GM18508 (cell line): Measurements from ENCODE around the gene SYT1.

Experiments used
- ATAC-seq: cut with Tn5 transposase; IDR thresholded peaks from one replicate; pipeline ENCODE4 v1.9.1; 2021; ENCODE audit warnings: moderate number of reproducible peaks; ENCODE audit not compliant: insufficient read depth, unreplicated experiment

SYT1 gene

GRCh38 chr12:78888568-78888967 is 24.0 kb downstream of the SYT1 start:
- peak; percentile 95 for ATAC-seq

DNA sequence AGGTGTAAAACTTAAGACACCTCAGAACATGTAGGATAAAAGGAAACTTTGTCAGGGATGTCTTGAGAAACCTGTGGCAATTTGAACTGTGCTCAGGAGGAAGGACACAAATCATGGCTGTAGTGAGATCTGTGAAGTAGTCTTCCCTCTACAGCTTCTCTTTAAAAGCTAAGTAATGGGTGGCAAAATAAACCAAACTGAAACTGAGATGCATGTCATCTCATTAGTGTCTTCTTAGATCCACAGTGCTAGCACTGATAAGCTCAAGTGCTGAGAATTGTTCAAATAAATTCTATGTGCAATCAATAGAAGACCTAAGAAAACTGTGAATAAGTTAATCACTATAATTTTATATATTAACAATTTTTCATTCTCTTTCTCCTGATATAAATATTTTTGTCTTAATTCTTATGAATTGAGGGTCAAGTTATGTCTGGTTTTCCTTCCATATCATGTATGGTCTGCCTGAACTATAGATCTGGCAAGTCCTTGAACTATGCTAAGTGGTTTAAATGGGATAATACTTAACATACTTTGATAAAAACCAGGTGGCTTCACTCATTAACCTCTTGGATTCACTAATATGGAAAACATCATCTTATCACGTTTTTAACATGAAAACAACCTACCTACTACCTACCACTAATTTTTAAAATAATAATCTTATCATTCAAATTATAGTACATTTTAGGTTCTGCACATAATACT is 27.2 kb downstream of the SYT1 start:
- ATAC-seq: no peak

DNA sequence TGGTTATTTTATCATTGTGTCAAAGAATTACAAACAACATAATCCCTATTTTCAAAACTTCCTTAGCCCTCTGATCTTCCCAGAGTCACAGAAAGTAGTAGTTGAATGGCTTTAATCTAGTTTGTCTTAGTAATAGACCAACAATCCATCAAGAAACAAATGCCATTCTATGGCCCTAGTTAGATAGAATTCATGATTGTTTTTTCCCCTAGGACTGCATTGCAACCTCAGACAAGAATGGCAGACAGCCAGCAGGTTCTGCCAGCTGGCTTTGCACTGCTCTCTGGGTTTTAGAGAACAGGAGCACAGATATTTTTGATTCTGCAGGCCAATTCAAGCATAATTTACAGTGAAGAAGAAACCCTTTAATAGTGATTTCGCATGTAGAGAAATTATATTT is 33.8 kb downstream of the SYT1 start:
- no peak for ATAC-seq

GRCh38 chr12:78914859-78915331 is 50.3 kb downstream of the SYT1 start:
- ATAC-seq: no peak

GRCh38 chr12:78916845-78917480 is 52.4 kb downstream of the SYT1 start:
- no peak for ATAC-seq

DNA sequence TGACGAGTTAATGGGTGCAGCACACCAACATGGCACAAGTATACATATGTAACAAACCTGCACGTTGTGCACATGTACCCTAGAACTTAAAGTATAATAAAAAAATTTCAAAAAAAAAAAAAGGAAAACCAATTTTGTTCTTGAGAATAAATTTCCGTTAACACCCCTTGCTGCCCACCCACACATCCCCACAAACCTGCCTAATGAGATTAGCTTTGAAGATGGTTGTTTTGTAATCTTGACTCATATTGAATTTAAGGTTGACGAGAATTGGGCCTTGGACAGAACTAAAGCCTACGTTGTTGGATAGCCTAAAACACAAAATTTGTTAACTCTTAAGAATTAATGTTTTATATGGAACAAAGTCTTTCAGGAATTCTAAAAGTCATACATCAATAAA is 52.9 kb downstream of the SYT1 start:
- no peak for ATAC-seq

DNA sequence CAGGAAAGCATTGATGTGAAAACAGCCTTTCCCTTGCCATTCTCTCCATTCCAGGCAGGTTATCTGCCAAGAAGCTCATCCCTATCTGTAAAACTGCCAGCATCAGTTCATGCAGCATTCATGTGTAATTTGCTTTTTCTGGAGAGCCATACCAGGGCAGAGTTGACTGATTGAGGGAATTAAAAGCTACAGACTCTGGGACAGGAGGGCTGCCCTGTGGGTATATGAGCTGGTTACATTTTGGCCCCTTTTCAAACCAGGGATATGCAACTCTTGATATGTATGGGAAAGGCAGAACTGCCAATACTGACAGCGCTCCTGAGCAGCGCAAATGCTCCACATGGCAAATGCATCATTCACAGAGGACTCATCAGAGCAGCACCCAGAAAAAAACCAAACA is 53.7 kb downstream of the SYT1 start:
- no peak for ATAC-seq

DNA sequence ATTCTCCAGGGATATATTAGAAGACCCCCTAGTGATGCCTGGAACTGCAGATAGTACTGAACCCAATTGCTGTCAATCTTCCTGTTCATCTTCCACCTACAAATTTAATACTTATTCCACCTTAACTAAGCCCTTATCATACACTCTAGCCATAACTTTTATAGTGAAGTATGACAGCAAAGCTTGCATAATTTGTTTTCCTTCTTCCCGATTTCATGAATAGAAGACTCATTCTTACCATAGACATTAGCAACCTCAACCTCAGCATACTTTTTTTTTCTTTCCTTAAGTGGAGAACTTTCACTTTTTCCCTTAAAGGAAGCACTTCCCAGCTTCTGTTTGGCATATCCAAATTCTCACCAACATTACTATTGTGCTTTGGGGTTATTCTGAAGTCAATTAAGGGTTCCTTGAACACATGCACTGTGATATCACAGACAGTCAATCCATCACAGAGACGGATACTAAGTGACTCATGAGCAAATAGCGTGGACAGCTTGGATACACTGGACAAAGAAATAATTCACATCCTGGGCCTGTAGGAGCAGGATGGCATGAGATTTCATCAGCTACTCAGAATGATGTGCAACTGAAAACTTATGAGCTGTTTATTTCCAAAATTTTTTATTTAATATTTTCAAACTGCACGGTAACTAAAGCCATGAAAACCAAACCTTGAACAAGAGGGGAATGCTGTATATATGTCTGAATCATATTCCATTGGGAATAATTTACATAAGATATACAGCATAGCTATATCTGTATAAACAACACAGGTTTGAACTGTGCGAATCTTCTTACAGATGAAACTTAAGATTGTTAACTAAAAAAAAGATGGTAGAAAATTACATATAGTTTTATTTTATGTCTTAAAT is 63.9 kb downstream of the SYT1 start:
- ATAC-seq: no peak

GRCh38 chr12:78929075-78929418 is 64.5 kb downstream of the SYT1 start:
- ATAC-seq: no peak

DNA sequence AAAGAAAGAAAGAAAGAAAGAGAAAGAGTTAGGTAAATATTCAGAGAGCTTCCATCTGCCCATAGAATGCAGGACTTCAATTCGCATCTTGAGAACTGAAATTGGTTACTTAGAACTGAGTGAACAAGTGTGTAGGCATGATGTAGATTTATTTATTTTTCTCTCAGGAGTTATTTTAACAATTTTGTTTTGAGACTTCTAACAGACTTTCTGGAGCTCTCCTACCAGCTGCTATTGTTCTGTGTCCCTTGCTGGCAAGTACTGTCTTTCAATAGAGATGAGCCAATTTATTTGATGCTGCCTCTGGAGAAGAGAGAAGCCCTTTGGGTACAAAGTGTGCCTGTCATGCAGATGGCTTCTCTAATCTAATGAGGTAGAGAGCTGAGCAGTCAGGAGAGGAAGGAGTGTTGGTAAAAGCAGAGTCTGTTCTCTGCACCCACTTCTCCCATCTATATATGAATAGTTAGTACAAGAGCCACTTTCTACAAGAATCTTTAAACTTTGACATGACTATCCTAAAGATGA is 67.0 kb downstream of the SYT1 start:
- ATAC-seq: no peak

GRCh38 chr12:78933014-78933413 is 68.4 kb downstream of the SYT1 start:
- no peak for ATAC-seq

- ATAC-seq: no peak
These were observed 73.9 kb downstream of the SYT1 start for GRCh38 chr12:78938341-78939084.

- no peak for ATAC-seq
These were observed 85.0 kb downstream of the SYT1 start for GRCh38 chr12:78949532-78949931.

DNA sequence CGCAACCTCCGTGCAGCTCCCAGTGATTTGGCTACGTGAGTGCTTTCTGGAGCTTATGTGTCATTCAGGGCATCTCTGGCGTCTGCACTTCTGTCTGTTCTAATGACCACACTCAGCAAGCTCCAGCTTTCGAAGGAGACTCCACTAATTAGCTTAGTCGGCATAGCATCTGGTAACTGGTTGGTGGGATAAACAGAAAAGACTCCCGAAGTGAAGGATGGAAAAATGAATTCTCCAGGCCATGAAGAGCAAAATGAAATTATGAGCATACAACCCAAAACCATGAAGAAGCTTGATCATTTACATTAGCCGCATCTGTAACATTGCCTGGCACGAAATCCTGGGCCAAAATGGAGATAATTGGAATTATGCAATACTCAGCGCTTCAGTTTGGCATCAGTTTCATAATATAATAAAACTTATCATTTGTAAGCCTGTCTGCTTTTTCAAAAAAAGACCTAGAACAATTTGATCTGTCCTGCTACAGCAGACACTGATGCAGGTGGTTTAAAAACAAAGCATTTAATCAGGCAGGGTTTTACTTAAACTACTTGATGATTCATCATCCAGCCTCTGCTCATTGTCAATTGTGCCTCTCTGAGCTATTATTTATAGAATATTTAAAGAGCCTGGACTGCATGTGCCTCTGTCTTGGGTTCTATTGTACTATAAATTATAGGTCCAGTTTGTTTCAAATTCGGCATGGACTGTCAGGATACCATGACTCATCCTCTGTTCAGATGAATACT is 87.4 kb downstream of the SYT1 start:
- no peak for ATAC-seq

DNA sequence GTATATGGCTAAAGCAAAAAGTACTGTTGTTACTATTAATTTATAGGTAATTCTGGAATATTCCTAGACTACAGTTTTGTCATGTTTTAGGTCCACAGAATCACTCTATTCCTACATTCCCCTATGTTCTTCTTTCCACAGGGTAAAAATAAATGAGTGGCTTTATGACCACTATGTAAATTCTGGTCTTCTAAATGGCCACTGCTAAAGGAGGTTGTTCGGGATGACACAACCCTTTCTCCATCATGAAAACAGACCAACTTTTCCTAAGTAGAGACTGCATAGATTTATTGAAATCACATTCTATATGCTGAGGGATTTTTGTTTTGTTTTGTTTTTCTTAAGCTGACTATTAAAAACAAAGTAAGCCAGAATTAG is 88.0 kb downstream of the SYT1 start:
- ATAC-seq: no peak

- ATAC-seq: no peak
These were observed 94.4 kb downstream of the SYT1 start for GRCh38 chr12:78958941-78959340.

- no peak for ATAC-seq
These were observed 95.0 kb downstream of the SYT1 start for GRCh38 chr12:78959556-78959955.

DNA sequence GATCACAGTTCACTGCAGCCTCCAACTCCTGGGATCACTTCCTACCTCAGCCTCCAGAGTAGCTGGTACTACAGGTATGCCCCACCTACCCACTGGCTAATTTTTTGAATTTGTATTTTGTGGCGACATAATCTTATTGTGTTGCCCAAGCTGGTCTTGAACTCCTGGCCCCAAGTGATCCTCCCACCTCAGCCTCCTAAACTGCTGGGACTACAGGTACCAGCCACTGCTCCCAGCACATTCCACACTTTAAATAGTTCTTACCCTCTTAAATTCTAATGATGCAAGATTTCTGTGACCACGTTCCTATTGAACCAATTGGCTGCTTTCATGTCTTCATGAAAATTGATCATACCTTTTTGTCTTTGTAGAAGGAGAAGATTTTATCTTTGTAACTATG is 96.6 kb downstream of the SYT1 start:
- no peak for ATAC-seq

GRCh38 chr12:78963439-78964227 is 99.1 kb downstream of the SYT1 start:
- no peak for ATAC-seq
